Esophagus muscularis mucosa (tissue), 4 donors: Measurements from ENCODE around the gene PAM16. TPM values are rescaled to one million over a fixed set of nuclear protein-coding genes. Genes with fewer than 3 reads are reported as not detected.
"Not testable (repeated sequence)": the region's sequence is repeated elsewhere in the genome, so short reads cannot be mapped to it uniquely, and the experiment has no call there.

Experiments used
- DNase-seq: peaks from one replicate; pipeline ENCODE4 v3.0.0-alpha.2; 2017; ENCODE audit errors: extremely low spot score
- H3K27ac ChIP-seq, 4 donors: fragments of 200-600 bp; sonication (generic); replicated peaks in 1 of 4; 1 replicate in 3 of 4; 2 replicates in 1 of 4; pipeline ENCODE4 v1.5.1; 2016 to 2019; ENCODE audit warnings: mild to moderate bottlenecking in 1 of 4
- H3K27me3 ChIP-seq, 4 donors: fragments of 200-600 bp; sonication (generic); one replicate each; pipeline versions ENCODE4 v1.5.1 to v1.6.0; 2016 to 2019
- H3K36me3 ChIP-seq, 4 donors: fragments of 200-600 bp; sonication (generic); one replicate each; pipeline ENCODE4 v1.5.1; 2016 to 2019
- H3K4me1 ChIP-seq, 4 donors: fragments of 200-600 bp; sonication (generic); one replicate each; pipeline ENCODE4 v1.5.1; 2016 to 2019
- H3K4me3 ChIP-seq, 4 donors: fragments of 200-600 bp; sonication (generic); 1 replicate in 2 of 4; 2 replicates in 2 of 4; pipeline ENCODE4 v1.5.1; 2016 to 2019; ENCODE audit warnings: mild to moderate bottlenecking in 4 of 4, moderate library complexity in 1 of 4
- H3K9me3 ChIP-seq, 4 donors: fragments of 200-600 bp; sonication (generic); 1 replicate in 3 of 4; 2 replicates in 1 of 4; pipeline ENCODE4 v1.5.1; 2016 to 2019
- EP300 ChIP-seq: sonication (generic); formaldehyde crosslinking; IDR thresholded peaks from one replicate; pipeline ENCODE4 v1.6.1; 2017; ENCODE audit warnings: antibody characterized with exemption
- POLR2A ChIP-seq: fragments of 450-650 bp; IDR thresholded peaks from one replicate; pipeline ENCODE4 v1.6.1; 2017; ENCODE audit warnings: antibody characterized with exemption, moderate library complexity, mild to moderate bottlenecking, low read depth
- POLR2AphosphoS5 ChIP-seq, 2 donors: sonication (generic); formaldehyde crosslinking; IDR thresholded peaks; one replicate each; pipeline ENCODE4 v1.6.1; 2017; ENCODE audit warnings: antibody characterized with exemption in 2 of 2
- WGBS: methylation state at CpG from one replicate; pipeline ENCODE4 v1.1.5; 2018; 5-methylcytosine and 5-hydroxymethylcytosine counted together
- intact Hi-C: fragments of 100-400 bp; cut with DNase I; formaldehyde crosslinking; loops from one replicate; pipeline ENCODE4 v1.15.1; 2023
- total RNA-seq, 4 donors: library from RNA; depleted of rRNA; stranded (reverse); fragments of >200 nt; gene quantifications; one replicate each; pipeline versions ENCODE4 v1.1.0 to v1.2.1, GENCODE V29; 2016
- TF ChIP-seq, protein P1 (sequence below), 3 experiments: fragments of 200-600 bp in 2 of 3; fragments of 450-650 bp in 1 of 3; sonication (generic) in 2 of 3; IDR thresholded peaks; one replicate each; pipeline ENCODE4 v1.5.1; 2017 to 2019; ENCODE audit warnings: antibody characterized with exemption in 3 of 3, mild to moderate bottlenecking in 2 of 3, moderate library complexity in 1 of 3

PAM16 gene
- total RNA-seq, result 10 to 100 TPM; 24.5 to 44.1 (median 40.2) TPM

DNA sequence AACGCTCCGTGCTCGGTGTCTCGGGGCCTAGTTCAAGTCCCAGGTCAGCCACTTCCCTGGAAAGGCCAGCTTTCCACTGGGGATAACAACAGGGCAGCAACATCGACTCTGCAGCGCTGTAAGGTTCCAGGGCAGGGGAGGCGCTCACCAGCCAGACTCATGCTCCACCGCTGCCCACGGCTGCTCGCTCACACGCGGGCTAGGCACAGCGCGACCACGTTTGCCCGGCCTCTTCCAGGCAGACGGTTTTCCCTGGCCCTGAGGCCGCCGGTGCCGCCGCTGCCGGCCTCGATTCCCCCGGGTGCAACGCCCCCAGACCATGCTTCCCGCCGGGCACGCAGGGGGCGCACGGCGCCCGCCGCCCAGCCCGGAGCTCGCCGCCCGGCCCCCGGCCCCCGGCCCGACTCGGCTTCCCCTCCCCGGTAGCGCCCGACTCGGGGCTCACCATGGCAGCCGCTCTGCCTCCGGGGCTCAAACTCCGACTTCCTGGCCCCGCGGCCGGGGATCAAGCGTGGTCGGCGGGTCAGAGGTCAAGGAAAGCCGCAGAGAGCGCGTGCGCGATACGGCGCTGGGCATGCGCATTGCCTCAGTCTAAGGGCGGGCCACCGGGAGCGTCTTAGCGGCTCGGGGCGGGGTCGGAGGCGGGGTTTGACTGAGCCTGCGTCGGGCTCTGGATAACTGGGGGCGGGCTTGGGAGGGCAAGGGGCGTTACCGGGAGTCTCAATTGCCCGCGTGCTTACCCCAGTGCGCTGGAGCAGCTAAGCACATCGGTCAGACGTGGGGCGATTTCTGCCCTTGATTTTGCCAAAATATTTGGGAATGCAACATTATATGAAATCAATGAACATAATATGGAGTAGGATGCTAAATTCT lies at the start of gene PAM16:
Gene PAM16 (minus strand): TSS at position 535 of the 873 bp plus-strand sequence. CDS start 87 bp downstream, at position 448.
- H3K27ac ChIP-seq, result peak within 1 kb of the TSS; percentile 79 to 94 (median 92)
- peak within 1 kb of the TSS; percentile 90 to 99 (median 98) for H3K4me3 ChIP-seq
- H3K4me1 ChIP-seq, result peaks cover 25 to 53% (median 42%) of the 10 kb centered on the region in 4 donors
- DNase-seq, result peak; percentile 99
- H3K27me3 ChIP-seq, result no peaks in the 10 kb centered on the region
- under 1% methylated on average over 17 of the region's 81 CpGs for WGBS
- H3K9me3 ChIP-seq, result no peaks in the 10 kb centered on the region
- intact Hi-C loops, result no loop called here
- no peak for TF ChIP-seq EP300
- peak; percentile 73 to 81 for TF ChIP-seq POLR2AphosphoS5 (IDR thresholded peaks at IDR 0.05)
- TF ChIP-seq POLR2A, result no peak
- peaks cover 0 to 20% (median 15%) of the 10 kb centered on the region in 4 donors for H3K36me3 ChIP-seq

DNA sequence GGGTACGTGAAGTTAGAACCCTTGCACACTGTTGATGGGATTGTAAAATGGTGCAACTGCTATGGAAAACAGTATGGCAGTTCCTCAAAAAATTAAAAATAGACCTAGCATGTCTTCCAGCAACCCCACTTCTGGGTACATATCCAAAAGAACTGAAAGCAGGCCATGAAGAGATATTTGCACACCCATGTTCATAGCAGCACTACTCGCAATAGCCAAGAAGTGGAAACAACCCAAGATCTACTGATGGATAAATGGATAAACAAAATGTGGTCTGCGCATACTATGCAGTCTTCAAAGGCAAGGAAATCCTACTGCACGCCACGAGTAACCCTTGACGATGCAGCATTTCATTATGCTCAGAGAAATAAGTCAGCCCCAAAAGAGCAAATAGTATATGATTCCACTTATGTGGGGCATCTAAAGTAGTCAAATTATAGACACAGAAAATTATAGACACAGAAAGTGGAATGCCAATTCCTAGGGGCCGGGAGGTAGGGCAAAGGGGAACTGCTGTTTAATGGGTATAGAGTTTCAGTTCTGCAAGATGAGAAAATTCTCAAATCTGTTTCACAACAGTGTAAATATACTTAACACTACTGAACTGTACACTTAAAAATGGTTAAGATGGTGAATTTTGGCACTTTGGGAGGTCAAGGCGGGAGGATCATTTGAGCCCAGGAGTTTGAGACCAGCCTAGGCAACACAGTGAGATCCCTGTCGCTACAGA lies 48.0 kb upstream of the PAM16 start:
- H3K27ac ChIP-seq, result no peak overlapping the region
- intact Hi-C loops, result no loop called here
- H3K36me3 ChIP-seq, result peaks cover 3 to 81% (median 38%) of the 10 kb centered on the region in 4 donors
- 79% methylated on average over 9 of the region's 9 CpGs for WGBS
- H3K27me3 ChIP-seq, result no peaks in the 10 kb centered on the region
- H3K4me3 ChIP-seq, result no peak overlapping the region
- DNase-seq, result no peak
- TF ChIP-seq, protein P1, sequence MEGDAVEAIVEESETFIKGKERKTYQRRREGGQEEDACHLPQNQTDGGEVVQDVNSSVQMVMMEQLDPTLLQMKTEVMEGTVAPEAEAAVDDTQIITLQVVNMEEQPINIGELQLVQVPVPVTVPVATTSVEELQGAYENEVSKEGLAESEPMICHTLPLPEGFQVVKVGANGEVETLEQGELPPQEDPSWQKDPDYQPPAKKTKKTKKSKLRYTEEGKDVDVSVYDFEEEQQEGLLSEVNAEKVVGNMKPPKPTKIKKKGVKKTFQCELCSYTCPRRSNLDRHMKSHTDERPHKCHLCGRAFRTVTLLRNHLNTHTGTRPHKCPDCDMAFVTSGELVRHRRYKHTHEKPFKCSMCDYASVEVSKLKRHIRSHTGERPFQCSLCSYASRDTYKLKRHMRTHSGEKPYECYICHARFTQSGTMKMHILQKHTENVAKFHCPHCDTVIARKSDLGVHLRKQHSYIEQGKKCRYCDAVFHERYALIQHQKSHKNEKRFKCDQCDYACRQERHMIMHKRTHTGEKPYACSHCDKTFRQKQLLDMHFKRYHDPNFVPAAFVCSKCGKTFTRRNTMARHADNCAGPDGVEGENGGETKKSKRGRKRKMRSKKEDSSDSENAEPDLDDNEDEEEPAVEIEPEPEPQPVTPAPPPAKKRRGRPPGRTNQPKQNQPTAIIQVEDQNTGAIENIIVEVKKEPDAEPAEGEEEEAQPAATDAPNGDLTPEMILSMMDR (IDR thresholded peaks at IDR 0.05), result no peak
- TF ChIP-seq POLR2AphosphoS5 (IDR thresholded peaks at IDR 0.05) (no peak), EP300 (no peak), POLR2A (no peak)
- peaks cover 3 to 10% (median 7%) of the 10 kb centered on the region in 4 donors for H3K4me1 ChIP-seq
- H3K9me3 ChIP-seq, result no peaks in the 10 kb centered on the region

DNA sequence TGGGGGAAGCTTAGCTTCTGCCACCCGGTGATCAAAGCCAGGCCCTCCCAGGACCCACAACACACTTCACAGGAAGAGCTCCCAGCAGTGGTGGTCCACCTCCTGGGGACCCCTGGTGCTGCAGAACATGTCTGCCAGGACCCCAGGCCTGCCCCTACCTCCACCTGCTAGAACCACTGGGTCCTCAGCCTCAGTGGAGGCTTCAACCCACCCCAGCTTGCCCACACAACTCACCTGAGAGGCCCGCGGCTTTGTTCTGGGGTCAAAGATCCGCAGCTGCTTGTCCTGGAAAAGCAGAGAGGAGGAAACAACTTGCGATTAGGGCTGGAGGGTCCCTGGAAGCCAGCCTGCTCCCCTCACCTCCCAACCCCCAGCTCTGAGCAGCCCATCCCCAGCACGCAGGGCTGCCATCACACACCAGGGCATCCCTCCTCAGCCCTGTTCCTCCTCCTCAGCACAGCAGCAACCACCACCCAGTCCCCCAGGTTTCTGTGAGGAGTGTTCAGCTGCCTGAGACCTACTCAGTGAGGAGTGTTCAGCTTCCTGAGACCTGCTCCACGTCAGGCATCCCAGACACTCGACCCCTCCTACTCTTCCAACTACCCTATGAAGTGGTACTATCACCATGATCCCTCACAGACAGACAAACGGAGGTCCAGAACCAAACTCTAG lies 44.1 kb upstream of the PAM16 start:
- H3K36me3 ChIP-seq, result peaks cover 3 to 67% (median 39%) of the 10 kb centered on the region in 4 donors
- 67% methylated on average over 8 of the region's 9 CpGs for WGBS
- intact Hi-C loops, result no loop called here

DNA sequence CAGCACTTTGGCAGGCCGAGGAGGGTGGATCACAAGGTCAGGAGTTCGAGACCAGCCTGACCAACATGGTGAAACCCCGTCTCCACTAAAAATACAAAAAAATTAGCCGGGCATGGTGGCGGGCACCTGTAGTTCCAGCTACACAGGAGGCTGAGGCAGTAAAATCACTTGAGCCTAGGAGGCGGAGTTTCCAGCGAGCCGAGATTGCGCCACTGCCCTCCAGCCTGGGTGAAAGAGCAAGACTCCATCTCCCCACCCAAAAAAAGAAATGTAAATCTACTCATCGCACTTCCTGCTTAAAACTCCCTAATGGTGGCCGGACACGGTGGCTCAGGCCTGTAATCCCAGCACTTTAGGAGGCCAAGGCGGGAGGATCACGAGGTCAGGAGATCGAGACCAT lies 42.7 kb upstream of the PAM16 start:
- not testable (repeated sequence) for H3K27me3 ChIP-seq
- peaks cover 23 to 37% (median 26%) of the 10 kb centered on the region in 4 donors for H3K4me1 ChIP-seq
- 97% methylated on average over 15 of the region's 15 CpGs for WGBS

More for the DNA sequence above, 44.1 kb upstream of the PAM16 start:
- TF ChIP-seq EP300 (no peak), POLR2AphosphoS5 (IDR thresholded peaks at IDR 0.05) (no peak), POLR2A (no peak)
- TF ChIP-seq, protein P1 (IDR thresholded peaks at IDR 0.05), result no peak
- H3K4me3 ChIP-seq, result no peak overlapping the region
- H3K27me3 ChIP-seq, result no peaks in the 10 kb centered on the region
- H3K9me3 ChIP-seq, result no peaks in the 10 kb centered on the region
- no peak for DNase-seq
- H3K4me1 ChIP-seq, result peaks cover 16 to 25% (median 21%) of the 10 kb centered on the region in 4 donors
- no peak overlapping the region for H3K27ac ChIP-seq

DNA sequence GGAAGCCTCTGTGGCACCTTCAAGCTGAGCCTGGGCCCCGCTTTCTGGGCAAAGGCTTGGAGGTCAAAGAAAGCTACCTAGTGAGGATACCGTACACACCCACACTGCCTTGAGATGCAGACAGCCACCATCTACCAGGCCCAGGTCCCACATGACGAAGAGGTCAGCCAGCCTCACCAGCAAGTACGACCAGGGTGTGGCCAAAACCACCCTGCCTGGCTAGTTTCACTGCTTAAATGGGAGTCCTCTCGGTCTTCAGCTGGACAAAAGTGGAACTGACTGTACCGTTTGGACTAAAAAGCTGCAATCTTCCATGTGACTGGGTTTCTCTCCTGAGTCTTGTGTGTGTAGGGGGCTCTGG lies 42.1 kb upstream of the PAM16 start:
- peaks cover 6 to 68% (median 45%) of the 10 kb centered on the region in 4 donors for H3K36me3 ChIP-seq
- peaks cover 27 to 43% (median 32%) of the 10 kb centered on the region in 4 donors for H3K4me1 ChIP-seq
- no peak overlapping the region for H3K4me3 ChIP-seq
- H3K27me3 ChIP-seq, result no peaks in the 10 kb centered on the region
- no peak for DNase-seq
- H3K9me3 ChIP-seq, result no peaks in the 10 kb centered on the region
- 89% methylated on average over 3 of the region's 6 CpGs for WGBS
- TF ChIP-seq, protein P1 (IDR thresholded peaks at IDR 0.05), result no peak
- no peak for TF ChIP-seq EP300
- no peak for TF ChIP-seq POLR2A
- TF ChIP-seq POLR2AphosphoS5 (IDR thresholded peaks at IDR 0.05), result no peak
- intact Hi-C loops, result no loop called here
- H3K27ac ChIP-seq, result peak overlapping the region; percentile 20 to 67 (median 66)

More for the DNA sequence above, 42.7 kb upstream of the PAM16 start:
- DNase-seq, H3K9me3 ChIP-seq, intact Hi-C loops, H3K4me3 ChIP-seq: not testable (repeated sequence)
- Histone ChIP-seq H3K27ac (peak overlapping the region in 3 of 4 donors; percentile 65 to 67 (median 66)), H3K36me3 (peaks cover 3 to 69% (median 42%) of the 10 kb centered on the region in 4 donors)
